Mesendoderm (in vitro differentiated cells): ENCODE data around the gene CLDND1.

Source experiments
- DNase-seq: peaks from one replicate; pipeline ENCODE4 v3.0.0; 2013
- H2AK5ac ChIP-seq: 2 replicates; pipeline ENCODE4 v1.6.1; 2013; ENCODE audit warnings: low read length, inconsistent platforms
- H2BK120ac ChIP-seq: 2 replicates; pipeline ENCODE4 v1.6.1; 2013; ENCODE audit warnings: low read depth, mild to moderate bottlenecking, low read length, moderate library complexity, mixed read lengths
- H2BK15ac ChIP-seq: replicated peaks from 2 replicates; pipeline ENCODE4 v1.6.1; 2013; ENCODE audit warnings: low read depth, mild to moderate bottlenecking, moderate library complexity
- H2BK5ac ChIP-seq: 2 replicates; pipeline ENCODE4 v1.6.1; 2013; ENCODE audit warnings: low read length, inconsistent platforms
- H3K18ac ChIP-seq: 2 replicates; pipeline ENCODE4 v1.6.1; 2013; ENCODE audit warnings: mild to moderate bottlenecking, low read length, mixed read lengths
- H3K23ac ChIP-seq: one replicate; pipeline ENCODE4 v1.6.1; 2013; ENCODE audit warnings: low read length
- H3K27ac ChIP-seq: 2 replicates; pipeline ENCODE4 v1.5.1; 2013; ENCODE audit warnings: low read depth, mild to moderate bottlenecking, inconsistent platforms, low read length, moderate library complexity
- H3K27me3 ChIP-seq: 2 replicates; pipeline ENCODE4 v1.6.1; 2013; ENCODE audit warnings: low read length, control low read depth, mild to moderate bottlenecking, inconsistent platforms; ENCODE audit not compliant: insufficient read depth, poor library complexity
- H3K36me3 ChIP-seq: 2 replicates; pipeline ENCODE4 v1.6.1; 2013; ENCODE audit warnings: low read length, inconsistent platforms; ENCODE audit not compliant: control insufficient read depth, insufficient read depth
- H3K4ac ChIP-seq: one replicate; pipeline ENCODE4 v1.6.1; 2013; ENCODE audit warnings: low read depth, mild to moderate bottlenecking, low read length, moderate library complexity
- H3K4me1 ChIP-seq: 2 replicates; pipeline ENCODE4 v1.6.1; 2013; ENCODE audit warnings: low read depth, low read length, inconsistent platforms; ENCODE audit not compliant: control insufficient read depth
- H3K4me2 ChIP-seq: 2 replicates; pipeline ENCODE4 v1.6.1; 2013; ENCODE audit warnings: low read length
- H3K4me3 ChIP-seq: 2 replicates; pipeline ENCODE4 v1.5.1; 2013; ENCODE audit warnings: mild to moderate bottlenecking, low read length
- H3K56ac ChIP-seq: one replicate; pipeline ENCODE4 v1.6.1; 2013; ENCODE audit warnings: low read length
- H3K79me1 ChIP-seq: 2 replicates; pipeline ENCODE4 v1.6.1; 2013; ENCODE audit warnings: low read length, inconsistent platforms
- H3K79me2 ChIP-seq: 2 replicates; pipeline ENCODE4 v1.6.1; 2013; ENCODE audit warnings: mild to moderate bottlenecking, low read length; ENCODE audit not compliant: control insufficient read depth, insufficient read depth
- H3K9ac ChIP-seq: 2 replicates; pipeline ENCODE4 v1.6.1; 2013; ENCODE audit warnings: low read length, inconsistent platforms
- H4K5ac ChIP-seq: one replicate; pipeline ENCODE4 v1.6.1; 2013; ENCODE audit warnings: low read length
- H4K8ac ChIP-seq: one replicate; pipeline ENCODE4 v1.6.1; 2013; ENCODE audit warnings: low read depth, mild to moderate bottlenecking, control low read depth, low read length, moderate library complexity
- WGBS: extraction: QIAGEN DNeasy Blood & Tissue Kit; methylation state at CpG from one replicate; pipeline ENCODE4 v1.1.7; 2013; ENCODE audit warnings: low lambda C conversion rate, missing lambda C conversion rate; ENCODE audit not compliant: insufficient coverage; ENCODE audit errors: extremely low coverage; 5-methylcytosine and 5-hydroxymethylcytosine counted together

Gene CLDND1

DNA sequence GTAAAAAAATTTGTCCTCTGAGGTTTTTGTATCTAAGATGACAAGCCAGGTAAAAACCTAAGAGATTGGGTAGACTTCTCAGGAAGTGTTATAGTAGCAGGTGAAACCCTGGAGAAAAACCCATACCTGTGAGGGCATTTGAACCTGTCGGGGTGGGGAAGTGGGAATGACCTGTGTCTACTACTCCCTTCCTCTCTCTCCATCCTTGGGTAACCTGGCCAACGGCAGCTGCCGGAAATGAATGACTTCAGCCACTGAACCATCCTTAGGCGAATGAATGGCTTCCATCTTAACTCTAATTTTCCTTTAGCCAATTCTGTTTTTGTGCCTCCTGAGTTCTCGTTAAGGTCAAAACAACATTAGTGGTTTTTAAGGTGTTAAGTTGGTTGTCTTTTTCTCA, 25.8 kb upstream of the CLDND1 start:
- Histone ChIP-seq H3K27me3 (no peaks in the 10 kb centered on the region), H3K4ac (no peak overlapping the region), H2BK15ac (no peak overlapping the region), H3K18ac (no peak overlapping the region), H3K79me1 (no peaks in the 10 kb centered on the region), H4K8ac (no peak overlapping the region), H3K4me1 (no peaks in the 10 kb centered on the region), H4K5ac (no peak overlapping the region), H3K79me2 (no peaks in the 10 kb centered on the region), H3K9ac (no peak overlapping the region), H3K36me3 (no peaks in the 10 kb centered on the region), H3K4me2 (no peak overlapping the region), H3K4me3 (no peak overlapping the region), H3K27ac (no peak overlapping the region), H2BK120ac (no peak overlapping the region), H2AK5ac (no peak overlapping the region), H2BK5ac (no peak overlapping the region), H3K56ac (no peak overlapping the region), H3K23ac (no peak overlapping the region)
- WGBS = no CpG with 5 or more reads among the region's 5 CpGs
- DNase-seq = no peak

GRCh38 chr3:98545940-98546339, 23.2 kb upstream of the CLDND1 start:
- no peak overlapping the region for H2BK120ac ChIP-seq
- no peak overlapping the region for H4K5ac ChIP-seq
- no peak overlapping the region for H3K27ac ChIP-seq
- DNase-seq = no peak
- no peak overlapping the region for H3K4me3 ChIP-seq
- no peak overlapping the region for H2BK15ac ChIP-seq
- H3K79me2 ChIP-seq = no peaks in the 10 kb centered on the region
- H3K4me1 ChIP-seq = no peaks in the 10 kb centered on the region
- no peak overlapping the region for H3K56ac ChIP-seq
- H3K79me1 ChIP-seq = no peaks in the 10 kb centered on the region
- no peak overlapping the region for H3K18ac ChIP-seq
- H2AK5ac ChIP-seq = no peak overlapping the region
- H3K36me3 ChIP-seq = no peaks in the 10 kb centered on the region
- H3K4me2 ChIP-seq = no peak overlapping the region
- no peak overlapping the region for H2BK5ac ChIP-seq
- H3K9ac ChIP-seq = no peak overlapping the region
- no peaks in the 10 kb centered on the region for H3K27me3 ChIP-seq
- WGBS = no CpG with 5 or more reads among the region's 5 CpGs
- H3K4ac ChIP-seq = no peak overlapping the region
- no peak overlapping the region for H3K23ac ChIP-seq
- H4K8ac ChIP-seq = no peak overlapping the region

GRCh38 chr3:98542623-98543022, 19.9 kb upstream of the CLDND1 start:
- Histone ChIP-seq H2BK5ac (no peak overlapping the region), H4K5ac (no peak overlapping the region)

GRCh38 chr3:98541695-98542094, 19.0 kb upstream of the CLDND1 start:
- Histone ChIP-seq H4K8ac (no peak overlapping the region), H4K5ac (no peak overlapping the region), H3K23ac (no peak overlapping the region), H2BK15ac (no peak overlapping the region), H3K4me3 (no peak overlapping the region), H3K4me1 (no peaks in the 10 kb centered on the region), H2BK5ac (no peak overlapping the region), H3K9ac (no peak overlapping the region), H3K18ac (no peak overlapping the region), H3K79me1 (no peaks in the 10 kb centered on the region), H2AK5ac (no peak overlapping the region), H3K79me2 (no peaks in the 10 kb centered on the region), H3K27ac (no peak overlapping the region), H3K4ac (no peak overlapping the region), H2BK120ac (no peak overlapping the region), H3K56ac (no peak overlapping the region), H3K27me3 (no peaks in the 10 kb centered on the region), H3K36me3 (no peaks in the 10 kb centered on the region), H3K4me2 (no peak overlapping the region)
- no CpG with 5 or more reads among the region's 1 CpG for WGBS
- DNase-seq = no peak

More at GRCh38 chr3:98542623-98543022, 19.9 kb upstream of the CLDND1 start:
- H3K4me2 ChIP-seq = no peak overlapping the region
- no peak overlapping the region for H4K8ac ChIP-seq
- no peaks in the 10 kb centered on the region for H3K79me1 ChIP-seq
- no peak overlapping the region for H3K27ac ChIP-seq
- WGBS = no CpG with 5 or more reads among the region's 1 CpG
- no peaks in the 10 kb centered on the region for H3K27me3 ChIP-seq
- no peak overlapping the region for H3K9ac ChIP-seq
- no peak overlapping the region for H3K56ac ChIP-seq
- no peak overlapping the region for H2BK15ac ChIP-seq
- no peak overlapping the region for H3K23ac ChIP-seq
- H3K4me1 ChIP-seq = no peaks in the 10 kb centered on the region
- no peak overlapping the region for H2AK5ac ChIP-seq
- no peak for DNase-seq
- no peaks in the 10 kb centered on the region for H3K36me3 ChIP-seq
- no peak overlapping the region for H2BK120ac ChIP-seq
- H3K4ac ChIP-seq = peak overlapping the region; percentile 24
- no peak overlapping the region for H3K4me3 ChIP-seq
- no peak overlapping the region for H3K18ac ChIP-seq
- H3K79me2 ChIP-seq = no peaks in the 10 kb centered on the region

- Histone ChIP-seq H2BK5ac (no peak overlapping the region), H3K56ac (no peak overlapping the region), H3K79me1 (no peaks in the 10 kb centered on the region), H4K8ac (no peak overlapping the region), H2BK15ac (no peak overlapping the region), H3K4me1 (no peaks in the 10 kb centered on the region), H3K4me2 (no peak overlapping the region), H3K79me2 (no peaks in the 10 kb centered on the region), H3K18ac (no peak overlapping the region), H4K5ac (no peak overlapping the region), H3K9ac (no peak overlapping the region), H3K23ac (no peak overlapping the region), H3K27ac (no peak overlapping the region), H3K36me3 (no peaks in the 10 kb centered on the region), H3K4me3 (no peak overlapping the region), H2BK120ac (no peak overlapping the region), H2AK5ac (no peak overlapping the region), H3K27me3 (no peaks in the 10 kb centered on the region), H3K4ac (no peak overlapping the region)
- DNase-seq = no peak
- no CpG with 5 or more reads among the region's 3 CpGs for WGBS
Observed at GRCh38 chr3:98540346-98540745, 17.6 kb upstream of the CLDND1 start.

GRCh38 chr3:98536456-98537017, 13.8 kb upstream of the CLDND1 start:
- no peak overlapping the region for H4K5ac ChIP-seq
- no peak overlapping the region for H3K27ac ChIP-seq
- no CpG with 5 or more reads among the region's 6 CpGs for WGBS
- H2AK5ac ChIP-seq = no peak overlapping the region
- no peaks in the 10 kb centered on the region for H3K79me2 ChIP-seq
- no peak overlapping the region for H3K4me2 ChIP-seq
- no peaks in the 10 kb centered on the region for H3K27me3 ChIP-seq
- no peak overlapping the region for H2BK120ac ChIP-seq
- no peak overlapping the region for H3K4me3 ChIP-seq
- H3K23ac ChIP-seq = no peak overlapping the region
- H3K79me1 ChIP-seq = no peaks in the 10 kb centered on the region
- no peak overlapping the region for H2BK5ac ChIP-seq
- H3K4ac ChIP-seq = no peak overlapping the region
- H4K8ac ChIP-seq = no peak overlapping the region
- H3K18ac ChIP-seq = no peak overlapping the region
- H3K36me3 ChIP-seq = no peaks in the 10 kb centered on the region
- H3K56ac ChIP-seq = no peak overlapping the region
- DNase-seq = no peak
- no peaks in the 10 kb centered on the region for H3K4me1 ChIP-seq
- H2BK15ac ChIP-seq = no peak overlapping the region
- H3K9ac ChIP-seq = no peak overlapping the region
